Prostate gland (tissue), 2 donors: Measurements from ENCODE around the gene KLF15.

Experiments used
- POLR2A ChIP-seq: fragments of 450-650 bp; IDR thresholded peaks from one replicate; pipeline ENCODE4 v1.6.1; 2016; ENCODE audit warnings: antibody characterized with exemption, mild to moderate bottlenecking
- POLR2AphosphoS5 ChIP-seq: sonication (generic); formaldehyde crosslinking; IDR thresholded peaks from one replicate; pipeline ENCODE4 v1.6.1; 2017; ENCODE audit warnings: antibody characterized with exemption
- TF ChIP-seq, protein P1 (sequence below), 4 experiments: fragments of 200-600 bp in 2 of 4; fragments of 450-650 bp in 2 of 4; sonication (generic) in 2 of 4; IDR thresholded peaks; 1 replicate in 3 of 4; 2 replicates in 1 of 4; pipeline ENCODE4 v1.5.1; 2016 to 2019; ENCODE audit warnings: antibody characterized with exemption in 4 of 4, mild to moderate bottlenecking in 2 of 4, moderate library complexity in 2 of 4

DNA sequence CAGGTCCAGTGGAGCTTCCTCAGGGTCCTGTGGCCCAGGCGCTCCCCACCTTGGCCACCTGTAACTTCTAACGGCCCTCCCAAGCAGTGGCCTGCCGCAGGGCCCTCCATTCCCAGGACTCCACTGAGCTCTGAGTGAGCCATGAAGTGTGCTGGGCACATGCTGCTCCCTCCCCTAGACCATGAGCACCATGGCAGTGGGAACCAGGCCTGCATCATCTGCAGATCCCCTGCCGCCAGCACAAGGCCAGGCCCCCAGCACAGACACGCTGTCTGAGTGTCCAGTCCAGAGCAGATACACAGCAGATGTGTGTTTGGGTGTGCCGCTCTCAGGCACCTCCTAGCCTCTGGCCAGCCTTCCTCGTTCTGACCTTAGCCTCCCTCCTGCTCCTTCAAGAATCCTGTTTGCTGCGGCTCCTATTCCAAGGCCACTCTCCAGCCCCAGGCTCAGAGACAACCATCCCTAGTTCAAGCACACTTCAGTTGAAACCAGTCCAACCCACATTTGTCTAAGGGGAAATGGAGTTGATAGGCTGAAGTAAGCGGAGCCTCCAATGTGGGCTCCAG is 7.0 kb upstream of the KLF15 start:
- TF ChIP-seq POLR2A (no peak), POLR2AphosphoS5 (no peak)
- TF ChIP-seq, protein P1, sequence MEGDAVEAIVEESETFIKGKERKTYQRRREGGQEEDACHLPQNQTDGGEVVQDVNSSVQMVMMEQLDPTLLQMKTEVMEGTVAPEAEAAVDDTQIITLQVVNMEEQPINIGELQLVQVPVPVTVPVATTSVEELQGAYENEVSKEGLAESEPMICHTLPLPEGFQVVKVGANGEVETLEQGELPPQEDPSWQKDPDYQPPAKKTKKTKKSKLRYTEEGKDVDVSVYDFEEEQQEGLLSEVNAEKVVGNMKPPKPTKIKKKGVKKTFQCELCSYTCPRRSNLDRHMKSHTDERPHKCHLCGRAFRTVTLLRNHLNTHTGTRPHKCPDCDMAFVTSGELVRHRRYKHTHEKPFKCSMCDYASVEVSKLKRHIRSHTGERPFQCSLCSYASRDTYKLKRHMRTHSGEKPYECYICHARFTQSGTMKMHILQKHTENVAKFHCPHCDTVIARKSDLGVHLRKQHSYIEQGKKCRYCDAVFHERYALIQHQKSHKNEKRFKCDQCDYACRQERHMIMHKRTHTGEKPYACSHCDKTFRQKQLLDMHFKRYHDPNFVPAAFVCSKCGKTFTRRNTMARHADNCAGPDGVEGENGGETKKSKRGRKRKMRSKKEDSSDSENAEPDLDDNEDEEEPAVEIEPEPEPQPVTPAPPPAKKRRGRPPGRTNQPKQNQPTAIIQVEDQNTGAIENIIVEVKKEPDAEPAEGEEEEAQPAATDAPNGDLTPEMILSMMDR (IDR thresholded peaks at IDR 0.05), result no peak
